Subcutaneous abdominal adipose tissue (tissue), 5 donors: ENCODE data around the gene SMO.
"Not testable (repeated sequence)": the region's sequence is repeated elsewhere in the genome, so short reads cannot be mapped to it uniquely, and the experiment has no call there.

ENCODE experiments used
- H3K27ac ChIP-seq: one replicate; pipeline ENCODE4 v1.7.0; 2013; ENCODE audit warnings: low read depth, mild to moderate bottlenecking, inconsistent platforms, low read length, moderate library complexity
- H3K27me3 ChIP-seq, 5 donors: one replicate each; pipeline ENCODE4 v1.7.0; 2013; ENCODE audit warnings: low read length in 5 of 5, inconsistent platforms in 1 of 5; ENCODE audit not compliant: control insufficient read depth in 5 of 5, insufficient read depth in 4 of 5
- H3K36me3 ChIP-seq, 5 donors: one replicate each; pipeline ENCODE4 v1.7.0; 2013; ENCODE audit warnings: low read length in 5 of 5; ENCODE audit not compliant: control insufficient read depth in 5 of 5, insufficient read depth in 5 of 5
- H3K4me1 ChIP-seq, 5 donors: one replicate each; pipeline ENCODE4 v1.7.0; 2013; ENCODE audit warnings: low read length in 5 of 5, mild to moderate bottlenecking in 3 of 5, moderate library complexity in 1 of 5; ENCODE audit not compliant: control insufficient read depth in 5 of 5, insufficient read depth in 5 of 5
- H3K4me3 ChIP-seq, 5 donors: one replicate each; pipeline ENCODE4 v1.7.0; 2013; ENCODE audit warnings: low read length in 5 of 5, low read depth in 1 of 5
- H3K9ac ChIP-seq, 5 donors: one replicate each; pipeline ENCODE4 v1.7.0; 2013; ENCODE audit warnings: low read length in 5 of 5, mild to moderate bottlenecking in 4 of 5, moderate library complexity in 3 of 5
- H3K9me3 ChIP-seq, 5 donors: one replicate each; pipeline ENCODE4 v1.7.0; 2013; ENCODE audit warnings: low read length in 5 of 5; ENCODE audit not compliant: control insufficient read depth in 5 of 5
- donor health status: healthy.
- donor health status: healthy.
- donor health status: healthy.
- donor health status: healthy.
- donor health status: healthy.

The SMO gene

GRCh38 chr7:129169686-129170440, 18.6 kb upstream of the SMO start:
- H3K36me3 ChIP-seq, result peaks cover 0 to 2% (median 0%) of the 10 kb centered on the region in 5 donors
- peak overlapping the region in 3 of 5 donors; percentile 57 to 82 (median 61) for H3K9ac ChIP-seq
- no peak overlapping the region for H3K27ac ChIP-seq
- peak overlapping the region; percentile 61 to 77 (median 68) for H3K4me3 ChIP-seq
- H3K4me1 ChIP-seq, result peaks cover 2 to 19% (median 17%) of the 10 kb centered on the region in 5 donors
- H3K9me3 ChIP-seq, result no peaks in the 10 kb centered on the region
- no peaks in the 10 kb centered on the region for H3K27me3 ChIP-seq

GRCh38 chr7:129170441-129171021, 17.9 kb upstream of the SMO start:
- Histone ChIP-seq H3K27me3 (no peaks in the 10 kb centered on the region), H3K4me1 (peaks cover 2 to 19% (median 17%) of the 10 kb centered on the region in 5 donors), H3K36me3 (peaks cover 0 to 2% (median 0%) of the 10 kb centered on the region in 5 donors), H3K9ac (no peak overlapping the region), H3K9me3 (no peaks in the 10 kb centered on the region), H3K4me3 (no peak overlapping the region), H3K27ac (no peak overlapping the region)

GRCh38 chr7:129173861-129174260, 14.6 kb upstream of the SMO start:
- not testable (repeated sequence) for H3K9me3 ChIP-seq, H3K4me3 ChIP-seq, H3K36me3 ChIP-seq, H3K9ac ChIP-seq, H3K27me3 ChIP-seq, H3K27ac ChIP-seq
- H3K4me1 ChIP-seq, result peaks cover 2 to 15% (median 11%) of the 10 kb centered on the region in 5 donors

- H3K9me3 ChIP-seq, result no peaks in the 10 kb centered on the region
- H3K9ac ChIP-seq, result no peak overlapping the region
Measured at GRCh38 chr7:129176916-129177710, 11.3 kb upstream of the SMO start.

GRCh38 chr7:129184981-129185670, 3.3 kb upstream of the SMO start:
- H3K4me3 ChIP-seq, result no peak overlapping the region
- peaks cover 4 to 21% (median 14%) of the 10 kb centered on the region in 5 donors for H3K4me1 ChIP-seq

More at GRCh38 chr7:129176916-129177710, 11.3 kb upstream of the SMO start:
- H3K36me3 ChIP-seq, result no peaks in the 10 kb centered on the region
- H3K4me1 ChIP-seq, result no peaks in the 10 kb centered on the region
- H3K27me3 ChIP-seq, result no peaks in the 10 kb centered on the region
- H3K27ac ChIP-seq, result no peak overlapping the region
- no peak overlapping the region for H3K4me3 ChIP-seq

GRCh38 chr7:129186749-129187260, 1.6 kb upstream of the SMO start:
- no peaks in the 10 kb centered on the region for H3K36me3 ChIP-seq
- no peak overlapping the region for H3K27ac ChIP-seq
- H3K4me1 ChIP-seq, result peaks cover 4 to 23% (median 16%) of the 10 kb centered on the region in 5 donors
- no peaks in the 10 kb centered on the region for H3K9me3 ChIP-seq
- no peak overlapping the region for H3K9ac ChIP-seq
- H3K4me3 ChIP-seq, result no peak overlapping the region
- peaks cover 0 to 11% (median 6%) of the 10 kb centered on the region in 5 donors for H3K27me3 ChIP-seq

More at GRCh38 chr7:129184981-129185670, 3.3 kb upstream of the SMO start:
- Histone ChIP-seq H3K9ac (no peak overlapping the region), H3K27me3 (peaks cover 0 to 9% (median 3%) of the 10 kb centered on the region in 5 donors), H3K36me3 (no peaks in the 10 kb centered on the region), H3K27ac (no peak overlapping the region), H3K9me3 (no peaks in the 10 kb centered on the region)

GRCh38 chr7:129187681-129188371, 607 bp upstream of the SMO start:
- Histone ChIP-seq H3K9me3 (no peaks in the 10 kb centered on the region), H3K9ac (peak overlapping the region in 3 of 5 donors; percentile 7 to 66 (median 14)), H3K4me1 (peaks cover 4 to 23% (median 16%) of the 10 kb centered on the region in 5 donors)

GRCh38 chr7:129188892-129189660, 643 bp downstream of the SMO start:
- Histone ChIP-seq H3K4me3 (peak overlapping the region; percentile 61 to 80 (median 71)), H3K27ac (no peak overlapping the region), H3K9me3 (no peaks in the 10 kb centered on the region), H3K27me3 (peaks cover 0 to 11% (median 6%) of the 10 kb centered on the region in 5 donors), H3K9ac (peak overlapping the region in 4 of 5 donors; percentile 25 to 77 (median 50)), H3K4me1 (peaks cover 4 to 23% (median 16%) of the 10 kb centered on the region in 5 donors), H3K36me3 (no peaks in the 10 kb centered on the region)

More at GRCh38 chr7:129187681-129188371, 607 bp upstream of the SMO start:
- peak overlapping the region; percentile 61 to 75 (median 69) for H3K4me3 ChIP-seq
- H3K36me3 ChIP-seq, result no peaks in the 10 kb centered on the region
- H3K27ac ChIP-seq, result no peak overlapping the region
- peaks cover 0 to 11% (median 6%) of the 10 kb centered on the region in 5 donors for H3K27me3 ChIP-seq
